Activated effector memory CD4-positive, alpha-beta T cell treated with Interleukin-2 at 50 U/mL for 16 hours (primary cell): ENCODE measurements around the gene PSMF1.
"Not testable (repeated sequence)": the region's sequence is repeated elsewhere in the genome, so short reads cannot be mapped to it uniquely, and the experiment has no call there.

Experiments used
- DNase-seq: peaks from one replicate; pipeline ENCODE4 v3.0.0-alpha.2; 2020

The PSMF1 gene

GRCh38 chr20:1216527-1217427 lies 98.4 kb downstream of the PSMF1 start:
- DNase-seq: not testable (repeated sequence)
